ENCODE data around the gene BIRC5.

The BIRC5 gene

DNA sequence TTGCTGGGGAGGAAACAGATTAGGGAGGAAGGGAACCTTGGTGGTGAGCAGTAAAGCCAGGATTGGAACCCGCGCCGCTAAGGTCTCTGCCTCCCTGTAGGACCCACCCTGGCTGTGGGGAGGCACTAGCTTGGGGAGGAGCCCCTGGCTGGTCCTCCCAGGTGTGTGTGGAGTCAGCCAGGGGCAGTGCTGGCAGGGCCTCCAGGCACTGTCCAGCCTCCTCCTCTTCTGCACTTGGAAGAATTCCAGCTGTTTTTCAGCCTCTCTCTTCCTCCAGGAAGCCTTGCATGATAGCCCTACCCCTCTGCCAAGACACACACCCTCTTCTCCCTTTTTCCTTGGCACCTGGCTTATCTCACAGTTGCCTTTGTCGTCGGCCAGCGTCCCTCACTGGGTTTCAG, 52.2 kb downstream of the BIRC5 start:
- TF ChIP-seq, protein P1, sequence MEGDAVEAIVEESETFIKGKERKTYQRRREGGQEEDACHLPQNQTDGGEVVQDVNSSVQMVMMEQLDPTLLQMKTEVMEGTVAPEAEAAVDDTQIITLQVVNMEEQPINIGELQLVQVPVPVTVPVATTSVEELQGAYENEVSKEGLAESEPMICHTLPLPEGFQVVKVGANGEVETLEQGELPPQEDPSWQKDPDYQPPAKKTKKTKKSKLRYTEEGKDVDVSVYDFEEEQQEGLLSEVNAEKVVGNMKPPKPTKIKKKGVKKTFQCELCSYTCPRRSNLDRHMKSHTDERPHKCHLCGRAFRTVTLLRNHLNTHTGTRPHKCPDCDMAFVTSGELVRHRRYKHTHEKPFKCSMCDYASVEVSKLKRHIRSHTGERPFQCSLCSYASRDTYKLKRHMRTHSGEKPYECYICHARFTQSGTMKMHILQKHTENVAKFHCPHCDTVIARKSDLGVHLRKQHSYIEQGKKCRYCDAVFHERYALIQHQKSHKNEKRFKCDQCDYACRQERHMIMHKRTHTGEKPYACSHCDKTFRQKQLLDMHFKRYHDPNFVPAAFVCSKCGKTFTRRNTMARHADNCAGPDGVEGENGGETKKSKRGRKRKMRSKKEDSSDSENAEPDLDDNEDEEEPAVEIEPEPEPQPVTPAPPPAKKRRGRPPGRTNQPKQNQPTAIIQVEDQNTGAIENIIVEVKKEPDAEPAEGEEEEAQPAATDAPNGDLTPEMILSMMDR (IDR thresholded peaks at IDR 0.05; ENCODE audit: low read depth, low read length, missing control alignments), result no peak
- DNase-seq (ENCODE audit: low read depth), result no peak
- no peak overlapping the region for H3K4me3 ChIP-seq (ENCODE audit: low read depth, low read length)

DNA sequence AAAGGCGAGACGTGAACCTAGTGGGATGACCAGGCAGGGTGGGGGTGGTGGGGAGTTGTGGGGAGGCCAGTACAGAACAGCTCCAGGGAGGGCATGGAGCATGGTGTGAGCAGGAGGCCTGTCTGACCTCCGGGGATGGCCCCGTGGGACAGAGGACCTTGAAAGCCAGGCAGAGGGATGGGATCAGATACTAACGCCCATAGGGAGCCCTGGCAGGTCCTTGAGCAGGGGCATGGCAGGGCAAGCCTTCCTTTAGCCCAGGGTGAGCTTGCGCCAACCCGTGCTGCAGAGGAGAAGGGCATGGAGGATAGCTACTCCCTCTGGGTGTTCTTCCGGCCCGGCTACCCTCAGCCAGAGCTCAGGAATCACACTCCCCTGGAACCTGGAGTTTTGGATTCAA, 52.7 kb downstream of the BIRC5 start:
- no peak overlapping the region for H3K4me3 ChIP-seq (ENCODE audit: low read depth, low read length)
- DNase-seq (ENCODE audit: low read depth), result no peak
- TF ChIP-seq, protein P1 (IDR thresholded peaks at IDR 0.05; ENCODE audit: low read depth, low read length, missing control alignments), result no peak

GRCh38 chr17:78267253-78268073, 53.4 kb downstream of the BIRC5 start:
- no peak overlapping the region for H3K4me3 ChIP-seq (ENCODE audit: low read depth, low read length)
- no peak for DNase-seq (ENCODE audit: low read depth)
- TF ChIP-seq, protein P1 (IDR thresholded peaks at IDR 0.05; ENCODE audit: low read depth, low read length, missing control alignments), result no peak

- DNase-seq (ENCODE audit: low read depth), result no peak
- TF ChIP-seq, protein P1 (IDR thresholded peaks at IDR 0.05; ENCODE audit: low read depth, low read length, missing control alignments), result no peak
- H3K4me3 ChIP-seq (ENCODE audit: low read depth, low read length), result no peak overlapping the region
These were observed 54.3 kb downstream of the BIRC5 start for GRCh38 chr17:78268191-78268874.

- DNase-seq (ENCODE audit: low read depth), result no peak
- H3K4me3 ChIP-seq (ENCODE audit: low read depth, low read length), result no peak overlapping the region
- TF ChIP-seq, protein P1 (IDR thresholded peaks at IDR 0.05; ENCODE audit: low read depth, low read length, missing control alignments), result peak; percentile 2
These were observed 55.2 kb downstream of the BIRC5 start for GRCh38 chr17:78268951-78269905.

GRCh38 chr17:78269955-78270381, 55.9 kb downstream of the BIRC5 start:
- TF ChIP-seq, protein P1 (IDR thresholded peaks at IDR 0.05; ENCODE audit: low read depth, low read length, missing control alignments), result no peak
- H3K4me3 ChIP-seq (ENCODE audit: low read depth, low read length), result no peak overlapping the region
- no peak for DNase-seq (ENCODE audit: low read depth)

All from GM12864 (cell line).